ENCODE measurements around the gene LDAF1.
"Not testable (repeated sequence)": the region's sequence is repeated elsewhere in the genome, so short reads cannot be mapped to it uniquely, and the experiment has no call there.

Gene LDAF1

GRCh38 chr16:21162661-21163151 is 4.2 kb downstream of the LDAF1 start:
- DNase-seq (ENCODE audit: low read depth), result no peak

GRCh38 chr16:21163576-21163975 is 5.1 kb downstream of the LDAF1 start:
- DNase-seq (ENCODE audit: low read depth), result no peak

DNA sequence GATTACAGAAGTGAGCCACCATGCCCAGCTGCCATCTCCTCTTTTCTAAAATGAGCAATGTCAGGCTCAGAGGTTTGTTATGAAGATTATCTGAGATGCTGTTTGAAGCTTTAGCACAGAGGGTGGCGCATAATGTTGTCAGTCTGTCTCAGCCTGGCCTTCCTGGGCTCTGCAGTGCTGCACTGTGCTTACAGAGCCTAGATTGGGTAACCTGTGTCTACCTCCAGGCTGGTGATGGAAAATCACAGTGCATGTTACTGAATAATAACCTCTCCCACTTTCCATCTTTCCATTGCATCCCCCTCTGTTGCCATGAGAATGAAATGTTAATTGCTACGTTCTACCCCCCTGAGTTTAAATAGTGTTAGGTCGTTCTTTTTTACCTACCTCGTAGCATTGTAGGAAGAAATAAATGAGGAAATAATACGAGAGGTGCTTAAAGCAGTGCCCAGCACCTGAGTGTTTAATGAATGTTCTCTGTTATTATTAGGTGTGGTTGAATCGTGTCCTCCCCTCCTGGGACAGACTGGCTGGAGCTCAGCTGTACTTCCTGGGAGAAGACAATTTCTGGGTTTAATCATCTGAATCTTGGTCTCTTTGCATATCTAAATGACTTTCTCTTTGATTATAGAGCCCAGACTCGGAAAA is 6.2 kb downstream of the LDAF1 start:
- DNase-seq (ENCODE audit: low read depth), result no peak

DNA sequence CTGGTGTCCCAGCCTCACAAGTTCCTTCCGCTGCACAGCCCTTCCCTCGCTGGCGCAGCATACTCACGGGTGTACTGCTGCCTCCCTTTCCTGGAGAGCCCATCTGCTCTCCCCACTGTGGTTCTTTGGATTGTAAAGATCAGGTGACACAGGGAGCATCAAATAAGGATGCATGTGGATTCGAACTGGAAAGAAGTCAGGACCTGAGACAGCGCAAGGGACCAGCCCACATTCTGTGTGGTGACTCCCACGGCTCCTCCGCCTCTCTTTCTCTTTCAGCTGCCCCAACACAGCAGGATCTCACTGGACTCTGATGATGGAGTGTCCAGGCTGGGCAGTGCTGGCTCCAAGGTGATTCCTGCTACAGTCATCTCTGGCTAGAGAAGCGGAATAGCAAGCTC is 8.1 kb downstream of the LDAF1 start:
- no peak for DNase-seq (ENCODE audit: low read depth)

DNA sequence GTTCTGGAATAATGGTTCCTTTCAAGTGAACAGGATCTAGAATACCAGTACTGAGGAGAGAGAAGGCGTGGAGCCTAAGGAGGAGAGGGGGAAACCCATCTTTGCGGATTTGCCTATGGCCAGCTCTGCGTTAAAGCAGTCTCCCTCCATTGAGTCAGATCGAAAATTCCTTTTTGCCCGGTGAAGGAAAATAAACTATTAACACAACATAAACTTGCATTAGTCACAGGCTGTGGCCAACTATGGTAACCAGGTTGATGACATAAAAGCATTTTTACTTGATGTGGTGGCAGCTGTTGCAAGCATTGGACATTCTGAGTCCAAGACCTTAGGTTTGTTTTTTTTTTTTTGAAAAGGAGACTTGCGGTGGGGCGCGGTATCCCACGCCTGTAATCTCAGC is 8.9 kb downstream of the LDAF1 start:
- no peak for DNase-seq (ENCODE audit: low read depth)

- no peak for DNase-seq (ENCODE audit: low read depth)
Observed at GRCh38 chr16:21167929-21168602, 9.6 kb downstream of the LDAF1 start.

GRCh38 chr16:21169249-21169981 is 10.9 kb downstream of the LDAF1 start:
- no peak for DNase-seq (ENCODE audit: low read depth)

DNA sequence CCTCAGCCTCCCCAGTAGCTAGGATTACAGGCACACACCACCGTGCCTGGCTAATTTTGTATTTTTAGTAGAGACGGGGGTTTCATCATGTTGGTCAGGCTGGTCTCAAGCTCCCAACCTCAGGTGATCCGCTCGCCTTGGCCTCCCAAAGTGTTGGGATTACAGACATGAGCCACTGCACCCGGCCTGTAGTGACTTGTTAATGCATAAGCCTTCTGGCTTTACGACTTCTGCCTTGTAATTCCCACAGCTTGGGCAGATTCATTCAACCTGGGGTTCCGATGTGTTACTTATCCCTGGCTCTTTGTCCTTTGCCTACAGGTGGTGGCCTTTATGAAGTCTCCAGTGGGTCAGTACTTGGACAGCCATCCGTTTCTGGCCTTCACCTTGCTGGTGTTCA is 11.6 kb downstream of the LDAF1 start:
- DNase-seq (ENCODE audit: low read depth), result not testable (repeated sequence)

- DNase-seq (ENCODE audit: low read depth), result no peak
Observed at GRCh38 chr16:21172650-21173049, 14.2 kb downstream of the LDAF1 start.

- DNase-seq (ENCODE audit: low read depth), result no peak
Observed at GRCh38 chr16:21175397-21175796, 16.9 kb downstream of the LDAF1 start.

DNA sequence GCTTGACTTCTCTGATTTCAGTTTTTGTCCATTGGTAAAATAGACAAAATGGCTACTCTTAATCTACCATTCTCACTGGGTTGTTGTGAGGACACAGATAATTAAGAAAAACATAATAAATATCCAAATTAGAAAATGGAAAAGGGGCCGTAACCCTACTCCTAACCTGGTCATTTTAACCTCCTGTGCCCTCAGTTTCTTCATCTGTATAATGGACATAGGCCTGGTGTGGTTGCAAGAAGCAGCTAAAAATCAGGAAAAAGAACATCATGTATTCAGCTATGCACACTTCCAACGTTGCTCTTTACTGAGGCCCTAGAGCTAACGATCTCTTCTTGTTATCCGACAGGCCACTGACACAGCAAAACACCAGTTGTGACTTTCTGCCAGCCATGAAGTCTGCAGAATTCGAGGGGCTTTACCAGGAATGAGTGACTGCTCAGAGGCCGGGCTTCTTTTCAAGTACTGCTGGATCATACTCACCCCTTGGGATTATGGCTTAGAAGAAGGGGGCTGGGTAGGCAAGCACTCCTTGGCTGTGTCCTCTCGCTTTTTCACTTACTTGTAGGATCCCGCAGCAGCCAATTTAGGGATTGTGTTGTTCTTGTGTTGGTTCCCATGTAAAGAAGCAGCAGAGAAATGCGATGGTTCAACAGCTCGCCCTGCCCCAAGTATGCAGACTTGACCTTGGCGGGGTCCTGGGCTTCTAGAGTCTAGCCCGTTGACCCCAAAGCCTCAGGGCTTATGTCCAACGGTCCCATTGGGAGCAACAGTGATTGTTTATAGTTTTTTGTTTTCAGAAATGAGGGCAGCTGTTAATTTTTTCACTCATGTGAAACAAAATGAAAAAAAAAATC is 20.9 kb downstream of the LDAF1 start:
- no peak for DNase-seq (ENCODE audit: low read depth)

DNA sequence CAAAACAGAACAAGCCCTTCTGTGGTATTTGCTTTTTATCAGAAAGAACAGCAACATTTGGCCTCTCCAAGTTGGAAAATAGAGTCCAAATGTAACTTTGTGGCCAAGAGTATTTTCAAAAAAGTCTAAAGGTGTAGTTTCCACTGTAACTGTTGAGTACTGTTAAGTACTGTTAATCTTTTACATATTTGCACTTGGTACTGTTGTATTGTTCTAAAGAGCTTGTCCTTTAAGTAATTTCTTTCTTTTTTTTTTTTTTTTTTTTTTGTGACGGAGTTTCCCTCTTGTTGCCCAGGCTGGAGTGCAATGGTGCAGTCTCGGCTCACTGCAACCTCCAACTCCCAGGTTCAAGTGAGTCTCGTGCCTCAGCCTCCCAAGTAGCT is 21.5 kb downstream of the LDAF1 start:
- DNase-seq (ENCODE audit: low read depth), result no peak

- DNase-seq (ENCODE audit: low read depth), result no peak
Observed at GRCh38 chr16:21183995-21184394, 25.5 kb downstream of the LDAF1 start.

DNA sequence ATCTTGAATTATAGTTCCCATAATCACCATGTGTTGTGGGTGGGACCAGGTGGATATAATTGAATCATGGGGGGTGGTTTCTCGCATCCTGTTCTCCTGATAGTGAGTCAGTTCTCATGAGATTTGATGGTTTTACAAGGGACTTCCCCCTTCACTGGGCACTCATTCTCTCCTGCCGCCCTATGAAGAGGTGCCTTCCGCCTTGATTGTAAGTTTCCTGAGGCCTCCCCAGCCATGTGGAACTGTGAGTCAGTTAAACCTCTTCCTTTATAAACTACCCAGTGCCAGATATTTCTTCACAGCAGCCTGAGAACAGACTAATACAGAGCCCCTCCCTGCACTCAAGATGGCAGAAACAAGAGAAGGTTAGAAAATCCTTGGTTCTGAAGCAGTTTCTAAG is 26.4 kb downstream of the LDAF1 start:
- no peak for DNase-seq (ENCODE audit: low read depth)

DNA sequence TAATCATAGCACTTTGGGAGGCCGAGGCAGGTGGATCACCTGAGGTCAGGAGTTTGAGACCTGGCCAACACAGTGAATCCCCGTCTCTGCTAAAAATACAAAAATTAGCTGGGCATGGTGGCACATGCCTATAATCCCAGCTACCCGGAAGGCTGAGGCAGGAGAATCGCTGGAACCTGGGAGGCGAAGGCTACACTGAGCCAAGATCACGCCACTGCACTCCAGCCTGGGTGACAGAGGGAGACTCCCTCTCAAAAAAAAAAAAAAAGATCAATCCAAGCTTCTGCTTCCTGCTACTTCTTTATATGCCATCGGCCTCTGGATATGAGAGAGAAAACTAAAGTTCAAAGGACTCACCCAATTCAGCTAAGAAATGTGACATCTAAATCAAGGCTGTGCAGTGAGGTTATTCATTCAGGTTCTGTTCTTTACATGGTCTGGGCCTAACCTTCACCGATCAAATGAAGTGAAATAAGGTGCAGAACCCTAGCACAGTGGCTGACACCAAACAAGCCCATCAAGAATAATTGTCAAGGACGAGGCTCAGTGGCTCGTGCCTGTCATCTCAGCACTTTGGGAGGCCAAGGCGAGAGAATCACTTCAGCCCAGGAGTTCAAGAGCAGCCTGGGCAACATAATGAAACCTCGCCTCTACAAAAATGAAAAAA is 27.3 kb downstream of the LDAF1 start:
- no peak for DNase-seq (ENCODE audit: low read depth)

DNA sequence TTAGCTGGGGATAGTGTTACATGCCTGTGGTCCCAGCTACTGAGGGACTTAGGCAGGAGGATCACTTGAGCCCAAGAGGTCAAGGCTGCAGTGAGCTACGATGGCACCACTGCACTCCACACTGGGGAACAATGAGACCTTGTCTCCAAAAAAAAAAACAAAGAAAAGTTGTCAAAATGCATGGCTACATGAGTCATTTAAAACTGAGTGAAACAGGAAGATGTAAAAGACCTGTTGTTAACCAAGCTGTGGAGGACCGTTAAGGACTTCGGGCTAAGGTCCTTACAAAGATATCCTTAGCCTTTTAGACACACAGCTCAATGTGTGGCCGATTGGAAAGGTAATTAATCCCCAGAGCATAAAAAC is 27.8 kb downstream of the LDAF1 start:
- no peak for DNase-seq (ENCODE audit: low read depth)

DNA sequence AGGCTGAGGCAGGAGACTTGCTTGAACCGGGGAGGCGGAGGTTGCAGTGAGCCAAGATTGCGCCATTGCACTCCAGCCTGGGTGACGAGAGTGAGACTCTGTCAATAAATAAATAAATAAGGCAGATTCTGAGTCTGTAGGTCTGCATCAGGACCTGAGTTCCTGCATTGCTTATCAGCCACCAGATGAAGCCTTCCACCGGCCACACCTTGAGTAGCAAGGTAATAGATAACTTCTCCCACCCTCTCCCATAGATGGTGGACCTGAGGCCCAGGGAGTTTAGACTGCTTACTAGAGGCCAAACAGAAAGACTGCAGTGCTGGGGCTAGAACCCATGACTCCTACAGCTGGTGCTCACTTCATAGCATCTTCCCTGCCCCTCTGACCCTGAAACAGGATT is 30.8 kb downstream of the LDAF1 start:
- no peak for DNase-seq (ENCODE audit: low read depth)

- DNase-seq (ENCODE audit: low read depth), result no peak
Observed at GRCh38 chr16:21190013-21190412, 31.5 kb downstream of the LDAF1 start.

- no peak for DNase-seq (ENCODE audit: low read depth)
Observed at GRCh38 chr16:21190599-21190998, 32.1 kb downstream of the LDAF1 start.

DNA sequence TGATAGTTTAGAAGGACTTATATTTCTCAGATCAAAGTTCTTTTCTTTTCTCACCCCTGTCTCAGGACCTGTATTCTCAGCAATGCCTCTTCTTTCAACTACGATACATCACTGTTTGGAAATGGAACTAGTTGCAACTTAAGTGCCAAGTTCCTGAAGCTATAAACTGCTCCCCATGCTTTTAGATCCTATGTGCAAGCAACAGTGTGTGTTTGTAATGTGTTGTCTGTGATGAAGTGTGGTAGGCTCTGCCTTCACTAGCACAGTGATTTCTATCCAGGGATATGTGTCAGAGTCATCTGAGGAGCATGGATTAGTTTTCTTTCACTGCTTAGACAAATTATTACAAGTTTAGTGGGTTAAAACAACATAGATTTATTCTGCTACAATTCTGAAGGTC is 34.5 kb downstream of the LDAF1 start:
- no peak for DNase-seq (ENCODE audit: low read depth)

DNA sequence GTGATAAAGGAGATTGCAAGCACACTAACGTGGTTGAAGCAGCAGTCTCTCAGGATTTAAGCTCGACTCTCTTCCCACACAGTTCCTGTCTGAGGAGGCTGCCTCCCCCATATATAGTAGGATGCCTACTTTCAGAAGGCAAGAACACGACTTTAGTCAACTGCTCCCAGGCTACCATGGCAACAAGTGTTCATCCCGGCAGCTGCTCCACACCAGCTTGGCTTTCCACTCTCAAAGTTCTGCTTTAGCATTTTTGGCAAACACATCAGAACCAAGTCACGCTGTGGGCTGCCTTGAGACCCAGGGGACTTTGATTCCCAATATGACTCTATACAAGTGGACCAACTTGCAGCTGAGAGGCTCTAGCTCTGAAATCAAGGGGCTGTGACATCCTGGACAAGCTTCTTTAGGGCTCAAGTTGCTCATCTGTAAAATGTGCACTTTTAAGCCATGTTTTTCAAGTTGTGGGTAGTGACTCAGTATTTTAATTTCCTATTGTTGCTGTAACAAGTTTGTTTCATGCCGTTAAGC is 36.4 kb downstream of the LDAF1 start:
- no peak for DNase-seq (ENCODE audit: low read depth)

GRCh38 chr16:21195330-21195729 is 36.9 kb downstream of the LDAF1 start:
- DNase-seq (ENCODE audit: low read depth), result not testable (repeated sequence)
